Mammary epithelial cell (primary cell): ENCODE data around the gene SH3D19.

ENCODE experiments used
- CTCF ChIP-seq, 2 donors: IDR thresholded peaks in 1 of 2; conservative IDR thresholded peaks in 1 of 2; 2 replicates each; pipeline ENCODE4 v1.5.1; 2011 to 2012; ENCODE audit warnings: inconsistent platforms in 2 of 2, low read length in 2 of 2, mild to moderate bottlenecking in 2 of 2, control low read depth in 1 of 2, low read depth in 1 of 2; ENCODE audit not compliant: insufficient read depth in 1 of 2; ENCODE audit errors: extremely low read depth in 1 of 2
- EZH2 ChIP-seq: IDR thresholded peaks from 2 replicates; pipeline ENCODE4 v1.6.1; 2012; ENCODE audit warnings: low read length, inconsistent platforms, borderline replicate concordance

GRCh38 chr4:151324752-151325110, 674 bp downstream of the SH3D19 start:
- TF ChIP-seq CTCF (conservative IDR thresholded peaks at IDR 0.05 in 1 of 2, IDR thresholded peaks at IDR 0.05 in 1 of 2; ENCODE audit: extremely low read depth in 1 of 2, insufficient read depth in 1 of 2, low read depth in 1 of 2, low read length in 2 of 2) (no peak), EZH2 (no peak)
